Kidney tubule cell (primary cell): ENCODE results near the gene ZNF341.

Experiments used
- DNase-seq: peaks from one replicate; pipeline ENCODE4 v3.0.0-alpha.2; 2018; ENCODE audit warnings: low spot score

Gene ZNF341

GRCh38 chr20:33825340-33826269 lies 93.8 kb downstream of the ZNF341 start:
- DNase-seq = no peak

- no peak for DNase-seq
Observed at GRCh38 chr20:33826270-33826897, 94.6 kb downstream of the ZNF341 start.

- DNase-seq = no peak
Observed at GRCh38 chr20:33827109-33827508, 95.3 kb downstream of the ZNF341 start.

- DNase-seq = no peak
Observed at GRCh38 chr20:33827634-33828325, 96.0 kb downstream of the ZNF341 start.

- no peak for DNase-seq
Observed at GRCh38 chr20:33828326-33828844, 96.6 kb downstream of the ZNF341 start.

GRCh38 chr20:33828967-33829560 lies 97.3 kb downstream of the ZNF341 start:
- no peak for DNase-seq

- DNase-seq = no peak
Observed at GRCh38 chr20:33829636-33830035, 97.8 kb downstream of the ZNF341 start.

GRCh38 chr20:33830371-33830770 lies 98.6 kb downstream of the ZNF341 start:
- no peak for DNase-seq

- DNase-seq = peak; percentile 58
Observed at GRCh38 chr20:33832103-33832804, 100.5 kb downstream of the ZNF341 start.

- no peak for DNase-seq
Observed at GRCh38 chr20:33833333-33833732, 101.5 kb downstream of the ZNF341 start.

GRCh38 chr20:33835615-33836172 lies 103.9 kb downstream of the ZNF341 start:
- DNase-seq = no peak

GRCh38 chr20:33836277-33836676 lies 104.5 kb downstream of the ZNF341 start:
- no peak for DNase-seq

- no peak for DNase-seq
Observed at GRCh38 chr20:33837096-33837830, 105.5 kb downstream of the ZNF341 start.

GRCh38 chr20:33838035-33838864 lies 106.5 kb downstream of the ZNF341 start:
- DNase-seq = no peak

GRCh38 chr20:33839591-33839990 lies 107.8 kb downstream of the ZNF341 start:
- DNase-seq = no peak

GRCh38 chr20:33840160-33840559 lies 108.4 kb downstream of the ZNF341 start:
- no peak for DNase-seq

- no peak for DNase-seq
Observed at GRCh38 chr20:33840759-33841435, 109.1 kb downstream of the ZNF341 start.

GRCh38 chr20:33841436-33841799 lies 109.6 kb downstream of the ZNF341 start:
- no peak for DNase-seq
